HK-2 (cell line): ENCODE data around the gene CDCA7.
"Not testable (repeated sequence)": the region's sequence is repeated elsewhere in the genome, so short reads cannot be mapped to it uniquely, and the experiment has no call there.

Source experiments
- DNase-seq: peaks from one replicate; pipeline ENCODE4 v3.0.0-alpha.2; 2018; ENCODE audit not compliant: unreplicated experiment

Gene CDCA7

DNA sequence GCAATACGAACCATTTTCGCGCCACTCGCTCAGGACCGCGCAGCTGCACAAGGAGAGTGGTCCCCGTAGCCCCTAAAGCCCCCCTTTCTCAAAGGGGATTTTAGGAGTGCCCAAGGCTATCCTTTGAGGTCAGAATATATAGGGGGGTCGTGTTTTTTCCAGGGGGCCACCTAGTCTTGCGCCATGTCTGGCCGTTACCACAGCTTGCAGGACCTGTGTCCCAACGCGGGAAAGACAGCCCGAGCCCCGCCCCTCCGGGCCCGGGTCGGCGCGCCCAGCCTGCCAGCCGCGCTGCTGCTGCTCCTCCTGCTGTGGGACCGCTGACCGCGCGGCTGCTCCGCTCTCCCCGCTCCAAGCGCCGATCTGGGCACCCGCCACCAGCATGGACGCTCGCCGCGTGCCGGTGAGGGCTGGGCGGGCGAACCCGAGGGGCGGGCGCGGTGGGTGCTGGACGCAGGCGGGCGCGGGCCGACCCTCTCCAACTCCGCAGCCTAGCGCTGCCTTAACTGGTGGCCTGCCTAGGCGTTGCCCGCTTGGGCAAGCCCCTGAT is at the start of gene CDCA7:
CDCA7 (plus strand) TSS at position 291 of the 550 bp plus-strand sequence; CDS start at position 383, 92 bp downstream.
- peak; percentile 83 for DNase-seq

- DNase-seq = no peak
Observed at GRCh38 chr2:173305303-173305702, 49.4 kb upstream of the CDCA7 start.

GRCh38 chr2:173307293-173307692 is 47.4 kb upstream of the CDCA7 start:
- DNase-seq = no peak

DNA sequence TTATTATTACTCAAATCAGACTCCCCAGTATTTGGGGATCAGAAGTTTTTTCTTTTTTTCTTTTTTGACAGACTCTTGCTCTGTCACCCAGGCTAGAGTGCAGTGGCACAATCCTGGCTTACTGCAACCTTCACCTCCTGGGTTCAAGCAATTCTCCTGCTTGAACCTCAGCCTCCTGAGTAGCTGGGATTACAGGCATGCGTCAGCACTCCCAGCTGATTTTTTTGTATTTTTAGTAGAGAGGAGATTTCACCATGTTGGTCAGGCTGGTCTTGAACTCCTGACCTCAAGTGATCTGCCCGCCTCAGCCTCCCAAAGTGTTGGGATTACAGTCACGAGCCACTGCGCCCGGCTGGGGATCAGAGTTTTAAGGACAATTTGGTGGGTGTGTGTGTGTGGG is 45.3 kb upstream of the CDCA7 start:
- not testable (repeated sequence) for DNase-seq

DNA sequence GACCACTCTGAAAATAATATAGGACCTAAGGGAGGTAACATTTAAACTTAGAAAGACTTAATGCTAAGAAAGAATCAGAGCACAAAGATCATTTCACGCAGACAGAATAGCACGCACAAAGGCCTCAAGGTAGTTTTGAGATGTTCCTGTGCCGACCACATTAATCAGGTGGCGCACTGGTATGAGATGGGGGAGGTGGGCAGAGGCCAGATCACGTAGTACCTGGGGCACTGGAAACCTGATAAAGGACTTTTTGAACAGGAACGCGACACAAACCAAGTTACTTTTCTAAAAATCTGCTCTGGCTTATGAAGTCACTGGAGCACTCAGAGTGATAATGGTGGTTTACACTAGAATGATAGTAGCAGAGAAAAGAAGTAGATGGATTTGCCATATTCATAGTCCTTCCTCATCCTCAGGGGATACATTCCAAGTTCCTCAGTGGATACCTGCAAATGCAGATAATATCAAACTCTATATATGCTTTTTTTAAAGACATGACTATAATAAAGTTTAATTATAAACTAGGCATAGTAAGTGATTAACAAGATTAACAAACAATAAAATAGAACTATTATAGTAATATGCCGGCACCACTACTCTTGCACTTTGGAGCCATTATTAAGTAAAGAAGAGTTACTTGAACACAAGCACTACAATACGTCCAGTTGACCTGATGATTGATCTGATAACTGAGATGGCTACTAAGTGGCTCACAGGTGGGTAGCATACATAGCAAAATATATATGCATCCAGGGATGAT is 42.6 kb upstream of the CDCA7 start:
- DNase-seq = no peak

DNA sequence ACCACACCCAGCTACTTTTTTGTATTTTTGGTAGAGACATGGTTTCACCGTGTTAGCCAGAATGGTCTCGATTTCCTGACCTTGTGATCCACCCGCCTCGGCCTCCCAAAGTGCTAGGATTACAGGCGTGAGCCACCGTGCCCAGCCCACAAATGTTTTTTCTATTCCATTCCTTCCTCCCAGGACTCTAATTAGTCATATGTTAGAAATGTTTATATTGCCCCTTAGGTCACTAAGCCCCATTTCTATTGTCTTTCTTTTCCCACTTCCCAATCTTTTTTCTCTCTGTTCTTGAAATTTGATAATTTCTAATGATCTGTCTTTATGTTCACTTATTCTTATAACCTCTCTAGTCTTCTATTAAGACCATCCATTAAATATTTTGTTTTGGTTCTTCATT is 31.3 kb upstream of the CDCA7 start:
- no peak for DNase-seq

- DNase-seq = no peak
Observed at GRCh38 chr2:173326806-173327205, 27.9 kb upstream of the CDCA7 start.

- DNase-seq = no peak
Observed at GRCh38 chr2:173327421-173327820, 27.3 kb upstream of the CDCA7 start.

DNA sequence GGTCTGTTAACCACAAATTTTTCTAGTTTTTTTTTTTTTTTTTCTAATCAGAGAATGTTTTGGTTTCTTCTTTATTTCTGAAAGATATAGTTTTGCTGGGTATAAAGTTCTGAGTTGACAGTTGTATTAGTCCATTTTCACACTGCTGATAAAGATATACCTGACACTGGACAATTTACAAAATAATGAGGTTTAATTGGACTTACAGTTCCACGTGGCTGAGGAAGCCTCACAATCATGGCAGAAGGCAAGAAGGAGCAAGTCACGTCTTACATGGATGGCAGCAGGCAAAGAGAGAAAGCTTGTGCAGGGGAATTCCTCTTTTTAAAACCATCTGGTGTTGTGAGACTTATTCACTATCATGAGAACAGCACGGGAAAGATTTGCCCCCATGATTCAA is 21.7 kb upstream of the CDCA7 start:
- not testable (repeated sequence) for DNase-seq

DNA sequence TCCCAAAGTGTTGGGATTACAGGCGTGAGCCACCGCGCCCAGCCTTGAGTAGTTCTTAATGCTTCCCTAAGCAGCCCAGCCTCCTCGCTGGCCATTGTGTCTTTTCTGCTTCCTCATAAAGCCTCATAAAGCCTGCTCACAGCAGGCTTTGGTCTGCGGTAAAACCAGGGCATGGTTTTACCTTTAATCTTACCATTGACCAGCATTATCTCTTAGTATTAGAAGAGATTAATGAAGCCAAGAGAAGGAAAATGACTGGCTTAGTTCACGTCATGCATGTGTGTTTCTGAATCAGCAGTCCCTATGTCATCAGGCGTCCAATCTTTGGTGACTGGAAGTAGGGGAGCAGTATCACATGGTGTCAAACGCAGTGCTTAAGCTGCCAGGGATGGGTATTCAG is 14.9 kb upstream of the CDCA7 start:
- no peak for DNase-seq

DNA sequence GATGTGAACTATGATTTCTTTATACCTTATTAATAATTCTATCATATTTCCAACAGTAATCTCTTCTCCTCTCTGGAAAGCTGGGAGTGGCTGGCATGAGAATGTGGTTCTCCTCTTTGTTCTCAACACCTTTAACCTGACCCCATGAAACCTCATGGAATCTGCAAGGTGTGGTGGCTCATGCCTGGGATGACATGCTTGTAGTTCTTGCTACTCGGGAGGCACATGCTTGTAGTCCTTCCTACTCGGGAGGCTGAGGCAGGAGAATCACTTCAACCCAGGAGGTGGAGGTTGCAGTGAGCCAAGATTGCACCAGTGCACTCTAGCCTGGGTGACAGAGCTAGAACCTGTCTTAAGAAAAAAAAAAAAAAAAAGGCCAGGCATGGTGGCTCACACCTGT is 10.8 kb upstream of the CDCA7 start:
- DNase-seq = no peak

- no peak for DNase-seq
Observed at GRCh38 chr2:173346035-173346434, 8.6 kb upstream of the CDCA7 start.

DNA sequence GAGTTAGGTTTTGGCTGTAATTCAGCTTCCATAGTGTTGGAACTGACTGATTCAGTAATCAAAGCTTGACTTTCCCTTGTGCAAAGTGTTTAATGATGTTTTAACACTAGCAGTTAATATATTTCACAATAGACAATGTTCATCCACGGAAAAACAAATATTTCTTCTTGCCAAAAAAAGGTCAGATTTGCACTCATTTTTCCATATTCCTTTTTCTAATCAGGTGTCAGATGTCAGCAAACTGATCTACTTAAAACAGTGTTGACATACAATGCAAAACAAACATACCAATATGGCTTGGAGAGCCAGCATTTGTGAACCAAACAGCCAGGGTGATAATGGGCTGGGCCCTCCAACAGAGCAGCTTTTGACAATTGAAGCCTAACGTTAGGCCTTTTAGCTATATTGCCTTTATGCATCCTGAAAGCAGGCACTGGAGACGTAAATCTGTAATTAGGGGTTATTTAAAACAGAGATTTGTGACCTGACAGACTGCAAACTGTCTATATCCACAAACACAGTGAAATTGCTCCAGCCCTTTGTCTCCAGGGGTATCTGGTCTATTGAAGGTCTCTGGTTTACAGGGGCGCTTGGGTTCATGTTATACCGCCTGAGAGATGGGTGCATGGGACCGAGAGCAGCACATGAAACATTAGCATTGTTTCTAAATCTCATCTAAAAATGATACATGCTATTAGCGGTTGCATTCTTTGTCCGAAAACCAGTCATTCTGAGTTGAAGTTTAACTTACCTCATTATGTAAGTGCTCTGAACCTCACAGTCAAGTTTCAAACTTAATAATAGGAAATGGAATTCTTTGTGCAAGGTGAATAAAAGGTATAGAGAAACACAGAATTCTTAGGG is 7.1 kb upstream of the CDCA7 start:
- no peak for DNase-seq

DNA sequence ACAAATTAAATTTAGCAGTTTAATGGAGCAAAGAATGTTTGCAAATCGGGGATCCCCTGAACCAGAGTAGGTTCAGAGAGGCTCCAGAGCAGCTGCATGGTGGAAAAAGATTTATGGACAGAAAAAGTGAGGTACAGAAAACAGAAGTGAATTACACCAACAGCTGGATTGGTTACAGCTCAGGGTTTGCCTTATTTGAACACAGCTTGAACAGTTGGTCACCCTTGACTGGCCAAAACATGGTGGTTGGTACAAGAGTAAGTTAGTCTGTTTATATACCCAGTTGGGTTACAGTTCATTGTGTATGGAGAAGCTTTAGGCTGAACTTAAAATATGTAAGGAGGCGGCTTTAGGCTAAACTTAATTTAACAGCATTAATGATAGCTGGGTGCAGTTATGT is 5.4 kb upstream of the CDCA7 start:
- no peak for DNase-seq

DNA sequence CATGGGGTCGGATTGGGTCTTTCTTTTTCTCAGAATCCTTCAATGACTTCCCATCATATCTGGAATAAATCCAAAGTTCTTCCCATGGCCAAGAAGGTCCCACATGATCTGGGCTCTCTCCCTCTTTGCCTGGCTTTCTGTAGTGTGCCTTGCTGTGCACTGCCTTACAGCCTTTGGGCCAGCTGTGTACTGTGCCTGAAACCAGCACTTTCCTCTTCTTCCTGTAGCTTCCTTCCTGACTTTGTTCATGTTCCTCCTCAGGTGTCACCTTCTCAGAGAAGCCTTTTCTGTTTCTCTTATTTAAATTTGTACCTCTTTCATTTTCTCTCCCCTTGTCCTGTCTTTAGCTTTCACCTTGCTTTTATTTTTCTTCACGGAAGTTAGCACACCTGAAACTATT is 4.3 kb upstream of the CDCA7 start:
- DNase-seq = no peak

DNA sequence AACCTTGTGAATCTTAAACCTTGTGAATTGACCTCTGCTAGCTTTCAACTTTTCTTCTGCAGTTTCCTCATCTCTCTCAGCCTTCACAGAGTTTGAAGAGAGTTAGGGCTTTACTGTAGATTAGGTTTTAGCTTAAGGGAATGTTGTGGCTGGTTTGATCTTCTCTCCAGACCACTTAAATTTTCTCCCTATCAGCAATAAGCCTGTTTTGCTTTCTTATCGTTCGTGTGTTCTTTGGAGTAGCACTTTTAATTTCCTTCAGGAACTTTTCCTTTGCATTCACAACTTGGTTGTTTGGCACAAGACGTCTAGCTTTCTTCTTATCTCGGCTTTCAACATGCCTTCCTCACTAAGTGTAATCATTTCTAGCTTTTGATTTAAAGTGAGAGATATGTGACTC is 2.8 kb upstream of the CDCA7 start:
- DNase-seq = no peak

DNA sequence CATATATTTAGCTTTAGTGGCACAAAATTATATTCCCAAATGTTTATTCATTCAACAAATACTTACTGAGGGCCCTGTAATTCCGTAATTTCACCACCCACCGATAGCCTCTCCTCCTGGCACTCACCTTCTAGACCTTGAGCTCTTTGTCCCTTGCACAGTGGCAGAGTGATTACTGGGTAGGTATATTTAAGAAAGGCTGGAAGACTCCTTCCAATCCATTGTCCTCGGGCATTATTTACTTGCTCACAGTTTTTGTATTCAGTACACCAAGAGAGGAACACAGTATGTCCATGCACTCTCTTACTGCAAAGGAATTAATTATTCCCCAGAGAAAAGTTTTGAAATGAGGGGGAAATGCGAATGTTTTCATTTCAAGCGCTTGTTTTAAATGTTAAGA is 1.1 kb upstream of the CDCA7 start:
- no peak for DNase-seq

DNA sequence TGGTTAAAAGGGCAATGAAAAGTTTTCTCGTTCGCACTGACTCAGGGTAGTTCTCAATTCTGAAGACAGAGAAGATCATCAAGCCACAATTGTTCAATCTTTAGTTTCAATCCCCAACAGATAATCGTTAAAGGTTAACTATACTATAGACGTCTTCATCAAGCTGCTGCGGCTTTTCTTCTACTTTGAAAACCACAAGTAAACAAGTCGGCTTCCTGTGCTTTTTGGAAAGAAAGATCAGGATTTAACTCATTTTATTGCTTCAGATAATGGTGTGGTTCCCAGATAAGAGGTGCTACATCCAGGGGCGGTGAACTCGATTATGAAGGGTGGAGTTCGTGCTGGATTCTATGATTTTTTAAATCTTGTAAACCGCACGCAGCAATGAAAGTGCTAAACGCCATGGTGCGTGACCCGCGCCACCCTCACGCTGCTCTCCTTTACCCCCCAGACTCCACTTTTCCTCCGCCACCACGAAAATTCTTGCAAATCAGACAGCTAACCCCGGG is 545 bp upstream of the CDCA7 start:
- DNase-seq = no peak

GRCh38 chr2:173355132-173355865 is 627 bp downstream of the CDCA7 start:
- DNase-seq = peak; percentile 74

GRCh38 chr2:173355866-173356508 is 1.3 kb downstream of the CDCA7 start:
- peak; percentile 3 for DNase-seq

- no peak for DNase-seq
Observed at GRCh38 chr2:173357346-173357745, 2.7 kb downstream of the CDCA7 start.
